ENCODE data around the gene GRID1.

Gene GRID1

DNA sequence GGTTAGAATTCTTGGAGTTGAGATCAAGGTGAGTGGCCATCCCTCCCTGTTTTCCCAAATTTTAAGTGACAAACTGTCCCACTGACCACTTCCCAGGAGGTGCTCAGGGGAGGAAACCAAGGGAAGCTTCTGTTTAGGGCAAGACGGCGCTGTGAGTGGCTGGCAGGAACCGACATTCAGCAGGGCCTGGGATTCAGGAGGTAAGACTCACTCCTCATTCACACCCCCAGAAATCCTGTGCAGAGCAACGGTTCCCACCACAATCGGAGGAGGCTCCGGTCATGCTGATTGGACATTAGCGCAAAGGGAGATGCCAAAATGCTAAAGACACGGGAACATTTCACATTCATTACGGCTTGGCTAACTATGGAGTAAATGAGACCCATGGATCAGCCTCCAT lies 200.9 kb downstream of the GRID1 start:
- no peak for DNase-seq (ENCODE audit: low spot score)

DNA sequence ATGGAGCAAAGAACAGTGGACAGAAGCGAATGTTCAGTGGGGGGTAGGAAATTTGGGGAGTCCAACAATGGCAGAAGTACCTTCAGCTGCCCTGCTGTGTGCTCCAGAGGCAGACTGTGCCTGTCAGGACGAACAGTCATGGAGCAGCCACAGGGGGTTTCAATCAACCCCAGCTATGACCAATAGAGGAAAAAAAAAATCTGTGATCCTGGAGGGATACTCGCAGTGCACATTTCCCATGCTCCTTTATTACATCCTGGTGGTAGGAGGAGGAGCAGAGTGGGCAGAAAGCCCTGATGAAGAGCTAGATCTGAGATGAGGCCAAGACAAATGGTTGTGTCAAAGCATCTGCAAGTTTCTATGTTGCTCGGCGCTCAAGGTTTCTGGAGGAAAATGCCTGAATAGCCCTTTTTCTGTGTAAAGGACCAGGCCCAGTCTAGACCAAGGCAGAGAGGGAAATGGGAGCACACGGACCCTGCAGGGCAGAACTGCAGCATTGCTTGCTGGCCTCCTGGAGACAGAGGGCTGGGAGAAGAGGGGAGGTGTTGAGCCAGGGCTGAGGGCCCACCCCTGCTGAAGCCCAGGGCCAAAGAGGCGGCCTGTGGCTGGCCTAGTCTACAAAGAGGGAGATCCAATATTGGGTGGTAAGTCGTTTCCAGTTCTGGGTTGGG lies 201.5 kb downstream of the GRID1 start:
- no peak for DNase-seq (ENCODE audit: low spot score)

DNA sequence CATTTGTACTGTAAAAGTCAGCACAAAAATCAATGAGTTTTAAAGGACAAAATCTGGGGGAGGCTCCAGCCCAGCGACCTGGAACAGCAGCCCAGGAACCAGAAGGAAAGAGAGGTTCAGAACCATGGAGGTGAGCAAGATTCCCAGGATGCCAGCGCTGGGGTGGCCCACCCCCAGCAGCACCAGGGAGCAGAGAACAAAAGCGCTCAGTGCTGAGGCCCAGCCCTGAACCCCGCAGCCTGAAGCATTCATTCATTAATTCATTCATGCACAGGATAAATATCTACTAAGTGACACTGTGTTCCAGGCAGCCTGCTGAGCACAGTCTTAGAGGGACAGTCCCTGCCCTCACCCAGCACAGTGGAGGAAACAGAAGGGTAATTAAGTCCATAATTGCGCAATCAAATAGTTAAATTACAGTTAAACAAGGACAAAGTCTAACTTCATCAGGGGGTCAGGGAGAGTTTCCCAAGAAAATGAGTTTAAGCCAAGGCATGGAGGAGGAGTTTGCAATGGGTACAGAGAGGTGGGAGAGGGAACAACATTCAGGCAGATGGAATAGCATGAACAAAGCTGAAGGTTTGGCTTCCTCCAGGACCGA lies 202.3 kb downstream of the GRID1 start:
- no peak for DNase-seq (ENCODE audit: low spot score)

DNA sequence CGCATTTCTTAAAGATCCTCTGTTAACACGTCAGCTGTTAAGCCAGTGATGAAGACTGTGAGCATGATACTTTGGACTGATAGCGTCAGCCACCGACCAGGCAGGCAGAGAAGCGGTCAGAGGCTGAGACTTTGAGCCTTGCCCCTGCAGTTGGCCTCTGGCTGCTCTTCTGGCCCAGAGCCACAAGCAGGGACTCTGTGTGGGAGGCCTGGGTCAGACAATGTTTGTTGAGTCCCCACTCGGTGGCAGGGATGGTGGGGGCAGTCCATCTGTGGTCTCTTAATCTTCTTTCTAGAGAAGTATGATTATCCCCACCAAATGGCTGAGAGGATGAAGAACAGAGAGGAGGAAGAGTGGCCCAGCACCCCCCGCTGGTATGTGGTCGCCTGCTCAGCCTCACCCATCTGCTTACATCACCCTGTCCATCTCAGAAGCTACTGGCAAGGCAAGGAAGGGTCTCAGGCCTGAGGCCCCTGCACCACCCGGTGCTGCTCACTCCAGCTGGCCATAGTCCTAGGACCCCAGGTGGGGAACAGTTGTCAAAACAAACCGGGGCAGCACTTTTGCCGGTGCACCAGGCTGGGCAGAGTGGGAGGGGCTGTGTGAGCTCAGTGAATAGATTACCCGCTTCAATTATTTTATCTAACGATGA lies 202.9 kb downstream of the GRID1 start:
- DNase-seq (ENCODE audit: low spot score) = no peak

DNA sequence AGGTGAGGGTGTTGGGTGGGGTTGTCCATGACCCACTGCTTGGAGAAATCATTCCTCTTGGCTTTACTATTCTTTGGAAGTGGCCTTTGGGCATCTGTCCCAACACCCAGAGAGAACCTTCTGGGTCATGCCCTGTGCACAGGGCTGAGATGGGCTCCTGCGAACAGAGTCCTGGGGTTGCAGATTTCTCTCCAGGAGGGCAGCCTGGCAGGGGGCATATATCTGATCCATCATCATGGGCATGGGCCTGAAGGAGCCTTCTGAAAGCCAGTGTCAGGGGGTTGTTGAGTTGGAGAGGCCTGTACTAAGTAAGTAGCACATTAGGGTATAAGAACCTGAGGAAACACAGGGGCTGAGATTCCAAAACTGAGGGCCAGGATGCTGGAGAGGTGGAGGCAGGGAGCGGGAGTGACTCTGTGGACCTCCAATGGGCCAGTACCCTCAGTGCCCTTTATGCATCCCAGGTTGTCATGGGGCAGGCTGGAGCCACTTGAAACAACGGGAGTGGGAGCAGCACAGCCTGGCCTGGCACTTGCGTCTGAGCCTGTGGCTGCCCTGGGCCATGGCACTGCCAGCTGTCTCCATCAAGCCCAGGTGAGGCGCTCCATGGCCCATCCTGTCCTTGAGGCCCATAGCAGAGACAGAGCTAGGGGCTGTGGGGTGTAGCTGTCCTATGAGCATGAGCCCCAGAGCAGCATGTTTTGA lies 203.7 kb downstream of the GRID1 start:
- DNase-seq (ENCODE audit: low spot score) = no peak

DNA sequence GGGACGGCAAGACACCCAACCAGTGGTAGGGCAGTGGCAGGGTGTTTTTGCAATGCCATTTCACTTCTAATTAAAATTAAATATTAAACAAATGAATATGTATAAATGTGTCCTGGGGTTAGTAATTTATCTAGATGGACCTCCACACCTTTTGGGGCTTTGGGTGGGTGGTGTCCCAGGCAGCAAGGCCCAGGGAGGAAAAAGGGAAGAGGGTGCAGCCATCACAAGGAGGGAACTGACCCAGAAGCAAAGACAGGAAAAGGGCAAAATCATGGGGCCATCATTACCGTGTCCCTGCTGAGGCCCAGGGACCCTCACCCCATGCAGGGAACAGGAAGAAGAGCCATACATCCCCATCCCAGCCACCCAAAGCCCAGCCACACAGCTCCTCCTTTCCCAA lies 204.6 kb downstream of the GRID1 start:
- DNase-seq (ENCODE audit: low spot score) = no peak

DNA sequence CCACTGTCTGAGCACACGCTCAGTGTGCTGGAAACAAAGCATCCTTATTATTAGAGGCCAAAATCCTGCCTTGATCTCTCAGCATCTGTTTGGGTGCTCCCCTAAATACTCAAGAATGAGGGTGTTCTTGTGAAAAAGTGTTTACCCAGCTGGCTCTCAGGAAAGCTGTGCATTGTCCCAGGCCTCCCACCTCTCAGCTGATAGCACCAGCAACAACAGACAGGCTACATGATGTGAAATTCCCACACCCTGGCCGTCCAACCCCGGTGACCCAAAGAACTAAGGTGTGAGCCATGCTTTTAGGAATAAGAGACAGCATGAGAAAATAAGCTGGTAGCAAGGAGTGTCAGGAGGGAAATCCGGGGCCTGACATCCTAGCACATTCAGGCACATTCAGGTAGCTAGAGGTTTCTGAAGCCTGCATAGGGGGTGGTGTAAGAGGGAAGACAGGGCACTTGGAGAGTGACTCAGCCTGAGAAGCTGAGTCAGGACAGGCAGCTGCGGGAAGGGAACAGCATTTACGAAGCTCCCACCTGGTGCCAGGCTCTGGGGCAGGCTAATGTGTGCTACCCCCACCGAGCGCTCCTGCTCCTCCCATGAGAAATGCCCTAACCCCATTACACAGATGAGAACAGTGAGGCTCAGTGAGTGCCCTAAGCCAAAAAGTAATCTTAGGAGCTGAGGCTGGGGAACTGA lies 205.6 kb downstream of the GRID1 start:
- no peak for DNase-seq (ENCODE audit: low spot score)

DNA sequence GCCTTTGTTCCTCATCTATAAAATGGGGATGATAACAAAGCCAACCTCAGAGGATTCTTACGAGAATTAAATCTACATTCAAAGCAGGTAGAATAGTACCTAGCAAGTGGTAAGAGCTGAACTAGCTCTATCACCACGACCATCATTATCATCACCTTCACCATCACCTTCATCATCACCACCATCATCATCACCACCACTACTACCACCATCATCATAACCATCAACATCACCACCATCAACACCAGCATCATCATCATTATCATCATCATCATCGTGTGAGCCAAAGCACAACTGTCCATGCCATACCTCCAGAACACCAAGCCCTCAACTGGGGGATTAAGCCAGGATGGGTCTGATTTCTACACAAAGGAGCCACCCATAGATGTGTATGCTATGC lies 206.8 kb downstream of the GRID1 start:
- DNase-seq (ENCODE audit: low spot score) = no peak

DNA sequence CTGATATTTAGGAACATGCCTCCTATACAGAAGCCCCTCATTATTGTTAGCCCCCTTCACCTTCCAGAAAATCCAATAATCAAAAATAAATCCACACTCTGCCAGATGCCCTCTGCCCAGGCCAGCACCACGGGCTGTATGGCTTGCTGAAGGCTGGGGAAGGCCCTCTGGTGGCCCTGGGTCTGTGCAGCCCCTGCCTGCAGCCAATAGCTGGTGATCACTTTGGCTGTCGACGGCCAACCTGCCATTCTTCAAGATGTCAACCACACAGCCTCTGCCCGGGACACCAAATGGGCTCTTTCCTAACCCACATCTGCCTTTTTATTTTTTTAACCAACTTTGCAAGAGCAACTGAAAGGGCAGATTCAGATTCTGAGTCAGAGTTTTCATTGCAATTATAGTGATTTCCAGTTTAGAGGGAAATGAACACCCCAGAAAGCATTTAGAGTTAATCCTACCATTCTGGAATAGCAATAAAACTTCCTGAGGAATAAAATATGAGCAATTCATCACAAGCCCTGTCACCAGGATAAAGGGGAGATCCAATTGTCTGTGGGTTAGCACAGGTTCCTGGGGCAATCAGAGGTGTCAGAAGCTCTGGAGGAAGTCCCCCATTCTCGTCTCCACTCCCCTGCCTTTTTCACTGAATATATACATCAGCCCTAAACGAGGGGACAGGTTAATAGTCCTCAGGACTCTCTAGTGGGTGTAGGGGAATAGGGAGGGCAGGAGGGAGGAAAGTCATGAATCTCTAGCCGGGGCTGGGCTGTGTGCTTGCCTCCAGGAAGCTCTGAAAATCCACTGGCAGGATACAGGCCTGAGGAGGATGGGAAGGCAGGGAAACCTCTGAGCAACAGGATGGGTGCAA lies 211.3 kb downstream of the GRID1 start:
- DNase-seq (ENCODE audit: low spot score) = no peak

DNA sequence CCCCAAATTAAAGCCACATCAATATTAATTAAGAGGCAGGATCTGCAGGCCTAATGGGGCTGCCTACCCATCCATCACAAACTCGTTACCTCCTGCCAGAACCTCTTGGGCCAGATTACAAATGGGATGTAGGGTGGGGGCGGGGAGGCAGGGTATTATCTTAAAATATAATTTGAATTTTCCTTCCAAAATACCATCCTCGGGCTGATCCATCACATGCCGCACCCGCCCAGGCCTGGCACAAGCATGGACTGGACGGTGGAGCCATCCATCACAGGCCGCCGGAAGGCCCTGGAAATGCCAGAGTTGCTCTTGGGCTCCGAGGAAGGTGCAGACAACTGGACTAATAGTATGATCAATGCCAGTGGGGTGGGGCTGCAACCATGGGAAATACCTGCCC lies 212.8 kb downstream of the GRID1 start:
- DNase-seq (ENCODE audit: low spot score) = no peak

DNA sequence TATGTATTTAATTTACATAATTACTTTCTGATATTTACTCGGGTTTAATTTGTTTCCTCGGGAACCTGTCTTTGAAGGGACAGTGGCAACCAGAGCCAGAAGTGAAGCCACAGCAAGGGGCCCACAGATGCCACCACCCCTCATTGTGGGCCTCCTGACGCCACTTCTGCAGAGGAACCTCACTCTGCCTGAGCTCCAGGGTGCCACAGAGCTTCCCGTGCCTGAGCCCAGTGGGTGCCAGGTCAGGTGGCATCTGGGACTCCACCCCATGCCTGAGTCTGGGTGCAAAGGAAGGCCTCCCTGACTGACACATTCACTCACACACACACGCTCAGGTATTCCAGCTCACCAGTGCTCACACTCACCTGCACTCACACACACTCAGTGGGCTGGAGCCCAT lies 213.7 kb downstream of the GRID1 start:
- no peak for DNase-seq (ENCODE audit: low spot score)

DNA sequence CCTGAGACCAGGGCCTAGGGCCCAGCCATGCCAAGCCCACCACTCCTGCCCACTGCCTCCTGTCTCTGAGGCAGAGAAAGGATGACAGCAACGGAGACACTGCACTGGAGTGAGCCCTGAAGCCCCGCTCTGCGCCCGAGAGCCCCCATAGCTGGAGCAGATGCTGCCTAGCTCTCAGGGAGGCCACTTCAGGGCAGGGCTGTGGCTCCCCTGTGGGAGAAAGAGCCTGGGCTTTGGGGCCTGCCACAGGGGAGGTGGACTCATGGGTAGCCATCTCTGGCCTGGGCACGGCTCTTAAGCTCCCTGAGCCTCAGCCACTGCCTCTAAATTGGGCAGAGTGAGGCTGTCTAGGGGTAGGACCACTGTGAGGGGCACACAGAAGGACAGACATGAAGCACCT lies 214.2 kb downstream of the GRID1 start:
- no peak for DNase-seq (ENCODE audit: low spot score)

DNA sequence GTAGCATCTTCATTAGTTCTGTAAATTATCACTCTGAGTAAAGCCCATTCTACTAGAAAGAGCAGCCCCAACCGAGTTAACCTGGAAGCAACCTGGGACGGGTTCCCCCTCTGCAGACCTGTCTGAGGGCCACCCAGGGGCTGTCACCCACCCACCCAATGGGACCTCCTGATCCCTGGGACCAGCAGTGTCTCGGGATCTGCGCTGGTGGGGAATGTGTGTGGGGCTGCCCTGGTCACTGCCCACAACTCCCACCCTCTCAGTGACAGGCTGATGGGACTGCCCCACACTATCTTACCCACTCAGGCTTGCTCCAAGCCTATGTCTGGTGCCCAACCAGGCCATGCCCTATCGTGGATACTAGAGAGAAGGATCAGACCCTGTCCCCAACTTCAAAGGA lies 215.0 kb downstream of the GRID1 start:
- no peak for DNase-seq (ENCODE audit: low spot score)

DNA sequence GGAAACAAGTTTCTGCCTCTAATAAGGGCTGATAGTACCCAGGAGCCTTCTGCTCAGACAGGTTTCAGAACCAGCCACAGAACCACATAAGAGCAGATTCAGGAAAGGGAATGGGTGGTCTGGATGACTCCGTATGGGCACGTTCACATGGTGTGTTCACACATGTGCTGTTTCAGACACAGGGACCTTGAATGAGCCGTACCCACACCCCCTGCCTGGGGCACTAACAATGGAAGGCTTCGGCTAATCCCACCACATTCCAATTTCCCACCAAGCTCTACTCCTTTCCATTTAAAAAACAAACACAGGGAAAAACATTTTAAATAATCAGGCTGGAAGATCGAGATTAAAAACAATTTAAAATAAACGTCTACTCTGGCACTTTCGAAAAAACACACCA lies 217.3 kb downstream of the GRID1 start:
- DNase-seq (ENCODE audit: low spot score) = no peak

DNA sequence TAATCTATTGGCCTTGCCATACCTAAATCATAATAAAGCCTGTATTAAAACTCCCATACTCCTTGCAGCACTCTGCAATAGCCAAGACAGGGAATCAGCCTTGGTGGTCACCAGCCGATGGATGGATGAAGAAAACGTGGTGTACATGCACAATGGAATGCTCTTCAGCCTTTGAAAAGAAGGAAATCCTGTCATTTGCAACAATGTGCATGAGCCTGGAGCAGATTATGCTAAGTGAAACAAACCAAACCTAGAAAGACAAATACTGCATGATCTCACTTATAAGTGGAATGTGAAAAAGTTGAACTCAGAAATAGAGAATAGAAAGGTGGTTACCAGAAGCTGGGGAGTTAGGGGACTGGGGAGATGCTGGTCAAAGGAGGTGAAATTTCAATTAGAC lies 218.5 kb downstream of the GRID1 start:
- no peak for DNase-seq (ENCODE audit: low spot score)

DNA sequence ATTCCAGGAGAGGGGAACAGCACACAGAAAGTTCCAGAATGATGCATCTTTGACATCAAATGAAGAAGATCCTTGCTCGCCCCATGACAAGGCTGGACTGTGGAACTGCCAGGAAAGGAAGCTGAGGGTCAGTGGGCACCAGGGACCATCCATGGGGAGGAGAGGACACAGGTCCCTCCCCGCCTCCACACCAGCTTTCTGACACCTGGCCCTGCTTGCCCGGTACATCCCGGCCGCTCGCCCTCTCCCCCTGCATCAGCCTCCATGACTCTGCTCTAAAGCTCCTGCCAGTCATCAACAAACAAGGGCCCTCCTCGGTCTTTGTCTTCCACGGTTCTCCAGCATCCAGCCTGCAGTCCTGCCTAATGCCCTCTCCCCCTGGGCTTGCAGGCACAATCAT lies 222.3 kb downstream of the GRID1 start:
- no peak for DNase-seq (ENCODE audit: low spot score)

DNA sequence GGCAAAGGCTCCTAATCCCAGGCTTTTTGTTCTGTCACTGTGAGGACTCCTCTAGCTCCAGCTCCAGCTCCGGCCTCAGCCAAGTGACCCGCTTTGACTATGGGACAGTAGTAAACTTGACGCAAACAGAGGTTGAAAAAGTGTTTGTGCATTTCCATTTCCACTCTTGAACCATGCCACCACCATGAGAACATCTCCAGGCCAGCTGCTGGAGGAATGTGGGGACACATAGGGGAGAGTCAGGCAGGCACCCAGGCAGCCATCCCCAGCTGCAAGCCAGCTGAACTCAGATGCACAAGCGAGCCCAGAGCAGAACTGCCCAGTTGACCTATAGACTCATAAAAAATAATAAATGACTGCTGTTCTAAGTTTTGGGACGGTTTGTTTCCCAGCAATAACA lies 224.7 kb downstream of the GRID1 start:
- no peak for DNase-seq (ENCODE audit: low spot score)

DNA sequence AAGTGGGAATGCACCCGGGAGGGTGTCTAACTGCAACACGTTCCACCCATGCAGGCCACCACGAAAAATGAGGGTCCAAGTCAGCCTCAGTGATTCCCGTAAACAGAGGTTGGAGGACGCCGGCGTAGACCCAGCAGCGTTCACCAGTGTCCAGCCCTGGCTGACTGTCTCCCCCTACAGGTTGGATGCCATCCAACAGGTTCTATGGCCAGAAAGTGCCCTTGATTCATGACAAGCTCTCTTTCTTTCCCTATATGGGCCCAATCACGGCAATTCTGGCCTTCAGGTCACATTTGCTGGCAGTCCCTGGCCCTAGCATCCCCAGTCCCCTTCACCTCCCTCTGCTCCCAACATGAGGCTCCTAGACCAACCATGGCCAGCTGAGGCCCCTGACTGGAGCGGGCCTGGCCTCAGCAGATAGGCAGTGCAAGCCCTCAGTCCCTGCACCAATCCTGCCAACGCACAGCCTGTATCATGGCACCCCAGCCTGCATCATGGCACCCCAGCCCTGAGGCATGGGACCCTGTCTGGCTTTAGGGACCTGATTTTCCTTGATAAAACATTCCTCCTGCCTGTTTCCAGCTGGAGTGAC lies 227.4 kb downstream of the GRID1 start:
- DNase-seq (ENCODE audit: low spot score) = peak; percentile 50

DNA sequence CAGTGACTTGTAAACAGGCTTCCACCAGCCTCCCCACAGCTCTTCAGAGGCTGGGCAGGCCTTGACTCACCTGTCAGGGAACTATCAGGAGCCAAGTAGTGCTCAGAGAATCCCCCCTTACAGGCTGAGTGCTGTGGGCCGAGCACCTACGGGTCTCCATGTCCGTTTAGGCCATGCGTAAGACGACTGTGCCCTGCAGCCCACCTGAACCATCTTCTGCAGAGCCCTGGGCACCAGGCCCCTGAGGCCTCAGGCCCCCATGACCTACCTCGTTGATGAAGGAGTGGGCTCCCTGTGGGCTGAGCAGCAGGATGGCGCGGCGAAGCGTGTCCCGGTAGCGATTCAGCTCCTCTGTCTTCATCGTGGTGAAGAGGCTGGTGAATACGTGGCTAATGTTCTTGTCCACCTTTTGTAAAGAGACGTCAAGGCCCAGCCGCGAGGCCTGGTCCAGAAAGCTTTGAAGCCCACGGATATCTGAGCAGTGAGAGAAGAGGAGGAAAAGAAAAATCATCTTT lies 228.0 kb downstream of the GRID1 start:
- DNase-seq (ENCODE audit: low spot score) = no peak

DNA sequence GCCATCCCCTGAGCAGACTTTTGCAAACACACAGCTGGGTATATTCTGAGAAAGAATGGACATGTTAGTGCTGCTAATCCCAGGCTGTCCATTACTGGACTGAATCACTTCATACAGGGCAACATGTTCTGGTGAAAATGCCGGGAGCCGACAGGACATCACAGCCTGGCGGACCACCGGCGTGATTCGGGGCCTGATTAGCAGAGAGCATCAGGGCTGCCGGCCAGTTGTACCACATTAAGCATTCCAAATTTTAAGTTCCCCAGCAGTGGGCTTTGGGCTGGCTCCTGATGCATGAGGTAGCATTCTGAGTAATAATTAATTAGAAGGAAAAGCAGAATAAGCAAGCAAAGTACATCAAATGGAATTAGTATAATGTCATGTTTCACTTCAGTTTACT lies 229.0 kb downstream of the GRID1 start:
- DNase-seq (ENCODE audit: low spot score) = no peak

DNA sequence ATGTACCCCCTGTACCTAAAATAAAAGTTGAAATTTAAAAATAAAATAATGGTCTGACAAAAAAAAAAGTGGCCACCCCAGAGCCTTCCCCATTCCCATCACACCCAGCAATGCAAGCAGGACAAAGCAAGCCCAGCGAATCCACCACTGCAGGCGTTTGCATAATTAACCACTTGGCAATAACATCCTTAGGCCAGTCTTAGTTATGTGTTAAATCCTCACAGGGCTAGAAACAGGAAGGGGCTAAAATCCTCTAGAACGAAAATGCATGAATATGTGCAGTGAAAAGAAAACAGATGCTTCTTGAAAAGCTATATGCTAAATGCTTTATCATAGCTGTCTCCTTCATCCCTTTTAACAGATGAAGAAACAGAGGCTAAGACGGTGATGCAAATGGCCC lies 229.7 kb downstream of the GRID1 start:
- DNase-seq (ENCODE audit: low spot score) = no peak

Data from HuH-7.5 (cell line).